Mesenchymal stem cell (in vitro differentiated cells and primary cell): Measurements from ENCODE around the gene ZBTB40.

Experiments used
- DNase-seq: peaks from one replicate; pipeline ENCODE4 v3.0.0-alpha.2; 2013
- H2AFZ ChIP-seq: one replicate; pipeline ENCODE4 v1.6.1; 2013; ENCODE audit warnings: low read depth, mild to moderate bottlenecking, control low read depth, inconsistent platforms, low read length, moderate library complexity
- H2AK5ac ChIP-seq: 2 replicates; pipeline ENCODE4 v1.6.1; 2013; ENCODE audit warnings: low read length, moderate library complexity, mild to moderate bottlenecking, inconsistent platforms; ENCODE audit not compliant: severe bottlenecking
- H2BK120ac ChIP-seq: one replicate; pipeline ENCODE4 v1.6.1; 2013; ENCODE audit warnings: low read depth, mild to moderate bottlenecking, inconsistent platforms, low read length, moderate library complexity
- H2BK12ac ChIP-seq, 2 experiments: one replicate each; pipeline ENCODE4 v1.6.1; 2013; ENCODE audit warnings: inconsistent platforms in 2 of 2, low read length in 2 of 2, mild to moderate bottlenecking in 2 of 2, moderate library complexity in 2 of 2, control low read depth in 1 of 2
- H2BK15ac ChIP-seq: one replicate; pipeline ENCODE4 v1.6.1; 2013; ENCODE audit warnings: mild to moderate bottlenecking, low read depth, inconsistent platforms; ENCODE audit not compliant: poor library complexity, severe bottlenecking
- H2BK5ac ChIP-seq: 2 replicates; pipeline ENCODE4 v1.6.1; 2013; ENCODE audit warnings: low read depth, mild to moderate bottlenecking, low read length, control low read depth, inconsistent platforms; ENCODE audit not compliant: poor library complexity, severe bottlenecking
- H3K14ac ChIP-seq, 2 experiments: one replicate each; pipeline ENCODE4 v1.6.1; 2013; ENCODE audit warnings: inconsistent platforms in 2 of 2, low read length in 2 of 2, control low read depth in 1 of 2, mild to moderate bottlenecking in 1 of 2, moderate library complexity in 1 of 2
- H3K18ac ChIP-seq, 2 experiments: one replicate each; pipeline ENCODE4 v1.6.1; 2013; ENCODE audit warnings: inconsistent platforms in 2 of 2, low read length in 2 of 2, control low read depth in 1 of 2, low read depth in 1 of 2, mild to moderate bottlenecking in 1 of 2
- H3K23ac ChIP-seq, 2 experiments: one replicate each; pipeline ENCODE4 v1.6.1; 2013; ENCODE audit warnings: inconsistent platforms in 2 of 2, low read length in 2 of 2, mild to moderate bottlenecking in 2 of 2, moderate library complexity in 2 of 2, control low read depth in 1 of 2
- H3K27ac ChIP-seq: 2 replicates; pipeline ENCODE4 v1.5.1; 2013; ENCODE audit warnings: mild to moderate bottlenecking, moderate library complexity, low read length, control low read depth, inconsistent platforms; ENCODE audit not compliant: poor library complexity, severe bottlenecking
- H3K27me3 ChIP-seq, 2 experiments: 2 replicates each; pipeline versions ENCODE4 v1.6.1 to v1.7.0; 2013; ENCODE audit warnings: low read length in 2 of 2, mild to moderate bottlenecking in 2 of 2, moderate library complexity in 2 of 2, control low read depth in 1 of 2, inconsistent platforms in 1 of 2; ENCODE audit not compliant: control insufficient read depth in 1 of 2, insufficient read depth in 1 of 2
- H3K36me3 ChIP-seq, 2 experiments: 2 replicates each; pipeline versions ENCODE4 v1.6.1 to v1.7.0; 2013; ENCODE audit warnings: low read length in 2 of 2, control low read depth in 1 of 2, inconsistent platforms in 1 of 2, low read depth in 1 of 2, mild to moderate bottlenecking in 1 of 2; ENCODE audit not compliant: insufficient read depth in 2 of 2, control insufficient read depth in 1 of 2
- H3K4ac ChIP-seq, 2 experiments: one replicate each; pipeline ENCODE4 v1.6.1; 2013; ENCODE audit warnings: inconsistent platforms in 2 of 2, low read length in 2 of 2, mild to moderate bottlenecking in 2 of 2, moderate library complexity in 2 of 2, control low read depth in 1 of 2, low read depth in 1 of 2
- H3K4me1 ChIP-seq: 2 replicates; pipeline ENCODE4 v1.6.1; 2013; ENCODE audit warnings: low read depth, low read length, control low read depth; ENCODE audit not compliant: control insufficient read depth, insufficient read depth
- H3K4me2 ChIP-seq: 2 replicates; pipeline ENCODE4 v1.6.1; 2013; ENCODE audit warnings: low read length, mild to moderate bottlenecking, inconsistent platforms; ENCODE audit not compliant: poor library complexity, severe bottlenecking
- H3K4me3 ChIP-seq, 2 experiments: 2 replicates each; pipeline versions ENCODE4 v1.5.1 to v1.7.0; 2013; ENCODE audit warnings: low read length in 2 of 2, mild to moderate bottlenecking in 2 of 2, control low read depth in 1 of 2, low read depth in 1 of 2; ENCODE audit not compliant: insufficient read depth in 1 of 2
- H3K79me1 ChIP-seq: replicated peaks from 2 replicates; pipeline ENCODE4 v1.6.1; 2013; ENCODE audit warnings: mild to moderate bottlenecking, control low read depth, low read length, inconsistent platforms; ENCODE audit not compliant: poor library complexity, severe bottlenecking
- H3K9ac ChIP-seq: 2 replicates; pipeline ENCODE4 v1.7.0; 2013; ENCODE audit warnings: mild to moderate bottlenecking, low read length, moderate library complexity
- H3K9me3 ChIP-seq: 2 replicates; pipeline ENCODE4 v1.7.0; 2013; ENCODE audit warnings: mild to moderate bottlenecking, low read length; ENCODE audit not compliant: control insufficient read depth
- H4K8ac ChIP-seq: one replicate; pipeline ENCODE4 v1.6.1; 2013; ENCODE audit warnings: inconsistent platforms, mild to moderate bottlenecking, low read length, moderate library complexity
- H4K91ac ChIP-seq: one replicate; pipeline ENCODE4 v1.6.1; 2013; ENCODE audit warnings: mild to moderate bottlenecking, low read length, inconsistent platforms
- WGBS: methylation state at CpG from one replicate; pipeline ENCODE4 v1.1.7; 2013; ENCODE audit warnings: mixed read lengths; 5-methylcytosine and 5-hydroxymethylcytosine counted together

ZBTB40 gene

DNA sequence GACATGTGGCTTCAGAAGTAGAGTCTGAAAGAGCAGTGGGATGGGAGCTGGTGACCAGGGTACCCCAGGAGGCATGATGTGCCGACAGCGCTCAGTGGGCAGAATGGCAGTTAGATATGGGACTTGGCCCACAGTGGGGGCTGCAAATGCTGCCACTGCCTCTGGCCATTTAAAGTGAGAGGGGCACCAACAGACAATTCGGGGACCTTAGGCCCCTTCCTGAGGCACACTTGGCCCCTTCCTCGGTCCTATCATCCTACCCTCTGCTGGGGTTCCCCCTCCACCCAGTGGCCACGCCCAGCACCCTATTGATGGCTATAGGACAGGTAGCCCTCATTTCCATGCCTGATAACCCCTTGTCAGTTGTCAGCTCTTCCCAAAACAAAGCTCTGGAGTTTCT is 75.0 kb downstream of the ZBTB40 start:
- Histone ChIP-seq H3K4me1 (no peaks in the 10 kb centered on the region), H2BK120ac (no peak overlapping the region), H3K4me2 (no peak overlapping the region), H3K18ac (no peak overlapping the region), H2BK15ac (no peak overlapping the region), H4K91ac (no peak overlapping the region), H3K14ac (no peak overlapping the region), H3K9ac (no peak overlapping the region), H2BK12ac (no peak overlapping the region), H3K27me3 (no peaks in the 10 kb centered on the region), H3K27ac (no peak overlapping the region), H2AFZ (no peak overlapping the region), H3K23ac (no peak overlapping the region), H2AK5ac (no peak overlapping the region), H3K4ac (no peak overlapping the region), H2BK5ac (no peak overlapping the region), H4K8ac (no peak overlapping the region), H3K4me3 (no peak overlapping the region), H3K79me1 (no peaks in the 10 kb centered on the region), H3K36me3 (peaks cover 54 to 62% of the 10 kb centered on the region in 2 experiments), H3K9me3 (no peaks in the 10 kb centered on the region)
- 96% methylated on average over 4 of the region's 5 CpGs for WGBS
- DNase-seq = no peak

GRCh38 chr1:22527122-22527521 is 75.5 kb downstream of the ZBTB40 start:
- no peak overlapping the region for H3K4me2 ChIP-seq
- no peak overlapping the region for H2BK5ac ChIP-seq
- no peak overlapping the region for H4K8ac ChIP-seq
- no peaks in the 10 kb centered on the region for H3K79me1 ChIP-seq
- no peak overlapping the region for H4K91ac ChIP-seq
- H2BK15ac ChIP-seq = no peak overlapping the region
- H2AFZ ChIP-seq = no peak overlapping the region
- no peak overlapping the region for H3K23ac ChIP-seq
- H3K14ac ChIP-seq = no peak overlapping the region
- H3K18ac ChIP-seq = no peak overlapping the region
- no peak overlapping the region for H3K4me3 ChIP-seq
- H3K27ac ChIP-seq = no peak overlapping the region
- H2BK120ac ChIP-seq = no peak overlapping the region
- 96% methylated on average over 5 of the region's 7 CpGs for WGBS
- no peak overlapping the region for H2BK12ac ChIP-seq
- H3K36me3 ChIP-seq = peaks cover 49 to 59% of the 10 kb centered on the region in 2 experiments
- no peaks in the 10 kb centered on the region for H3K4me1 ChIP-seq
- H2AK5ac ChIP-seq = no peak overlapping the region
- no peak overlapping the region for H3K9ac ChIP-seq
- no peaks in the 10 kb centered on the region for H3K27me3 ChIP-seq
- DNase-seq = no peak
- no peaks in the 10 kb centered on the region for H3K9me3 ChIP-seq
- no peak overlapping the region for H3K4ac ChIP-seq

GRCh38 chr1:22527555-22528296 is 76.1 kb downstream of the ZBTB40 start:
- no peak for DNase-seq
- Histone ChIP-seq H4K8ac (no peak overlapping the region), H3K4me3 (no peak overlapping the region), H2AK5ac (no peak overlapping the region), H2BK5ac (no peak overlapping the region), H3K36me3 (peaks cover 46 to 56% of the 10 kb centered on the region in 2 experiments), H3K4ac (no peak overlapping the region), H3K27me3 (no peaks in the 10 kb centered on the region), H4K91ac (no peak overlapping the region), H3K4me1 (no peaks in the 10 kb centered on the region), H3K4me2 (no peak overlapping the region), H2BK12ac (no peak overlapping the region), H3K18ac (no peak overlapping the region), H2AFZ (no peak overlapping the region), H2BK120ac (no peak overlapping the region), H3K23ac (no peak overlapping the region), H3K27ac (no peak overlapping the region), H3K79me1 (no peaks in the 10 kb centered on the region), H3K9me3 (no peaks in the 10 kb centered on the region), H3K14ac (no peak overlapping the region), H2BK15ac (no peak overlapping the region), H3K9ac (no peak overlapping the region)
- whole genome bisulfite sequencing = 92% methylated on average over 15 of the region's 15 CpGs

DNA sequence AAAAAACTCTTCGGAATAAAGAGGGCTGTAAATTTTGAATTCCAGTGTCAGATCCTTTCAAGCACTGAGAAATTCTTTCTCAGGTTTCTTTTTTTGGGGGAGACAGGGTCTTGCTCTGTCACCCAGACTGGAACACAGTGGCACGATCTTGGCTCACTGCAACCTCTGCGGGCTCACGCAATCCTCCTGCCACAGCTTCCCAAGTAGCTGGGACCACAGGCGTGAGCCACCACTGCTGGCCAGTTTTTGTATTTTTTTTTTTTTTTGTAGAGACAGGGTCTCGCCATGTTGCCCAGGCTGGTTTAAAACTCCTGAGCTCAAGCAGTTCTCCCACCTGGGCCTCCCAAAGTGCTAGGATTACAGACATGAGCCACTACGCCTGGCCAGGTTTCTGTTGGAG is 76.8 kb downstream of the ZBTB40 start:
- no peak overlapping the region for H4K8ac ChIP-seq
- WGBS = over 99% methylated on average over 7 of the region's 7 CpGs

More for the DNA sequence above, 76.8 kb downstream of the ZBTB40 start:
- Histone ChIP-seq H3K36me3 (peaks cover 42 to 59% of the 10 kb centered on the region in 2 experiments), H2AK5ac (no peak overlapping the region), H3K18ac (no peak overlapping the region), H3K79me1 (no peaks in the 10 kb centered on the region), H2BK120ac (no peak overlapping the region), H3K9ac (no peak overlapping the region), H3K4me2 (no peak overlapping the region), H3K4me3 (no peak overlapping the region), H3K4ac (no peak overlapping the region), H3K23ac (no peak overlapping the region), H3K27me3 (no peaks in the 10 kb centered on the region), H3K14ac (no peak overlapping the region), H3K4me1 (no peaks in the 10 kb centered on the region), H4K91ac (no peak overlapping the region), H3K9me3 (no peaks in the 10 kb centered on the region), H2AFZ (no peak overlapping the region), H2BK15ac (no peak overlapping the region), H2BK5ac (no peak overlapping the region), H3K27ac (no peak overlapping the region), H2BK12ac (no peak overlapping the region)
- DNase-seq = no peak
